Measurements from ENCODE around the gene CCSER1. TPM values are rescaled to one million over a fixed set of nuclear protein-coding genes. Genes with fewer than 3 reads are reported as not detected.

The CCSER1 gene
- total RNA-seq, 3 donors from 2014 or later (not counting 1 experiment from before 2014, with no cell fraction given): 0.87 to 1.1 (median 1.1) TPM

- H3K36me3 Mint-ChIP-seq: no peaks in the 10 kb centered on the region
- peaks cover 2% of the 10 kb centered on the region in 2 donors for H3K9me3 Mint-ChIP-seq
- ATAC-seq (no peak), DNase-seq (no peak)
- no peaks in the 10 kb centered on the region for H3K36me3 ChIP-seq (ENCODE audit: control insufficient read depth, insufficient read depth, low read length)
- H3K27me3 ChIP-seq (ENCODE audit: control insufficient read depth, insufficient read depth, low read length): no peaks in the 10 kb centered on the region
- TF ChIP-seq CTCF (IDR thresholded peaks at IDR 0.05): no peak
- H3K27me3 Mint-ChIP-seq (ENCODE audit: low read depth in 2 of 2): no peaks in the 10 kb centered on the region
- H3K27ac ChIP-seq (ENCODE audit: low read length): no peak overlapping the region
- H3K4me1 ChIP-seq (ENCODE audit: control insufficient read depth, insufficient read depth, low read length): no peaks in the 10 kb centered on the region
- H3K4me3 ChIP-seq (ENCODE audit: low read length): no peak overlapping the region
- no peak overlapping the region for H3K27ac Mint-ChIP-seq
- no peaks in the 10 kb centered on the region for H3K4me1 Mint-ChIP-seq
- H3K4me3 Mint-ChIP-seq: no peak overlapping the region
- intact Hi-C loops (cut with micrococcal nuclease): no loop called here
- H3K9me3 ChIP-seq (ENCODE audit: control insufficient read depth, insufficient read depth, low read length): no peaks in the 10 kb centered on the region
- no CpG with 5 or more reads among the region's 1 CpG for WGBS (ENCODE audit: insufficient coverage)
Observed at GRCh38 chr4:90184560-90184959, 57.4 kb downstream of the CCSER1 start.

- intact Hi-C loops (cut with micrococcal nuclease): no loop called here
- H3K4me3 ChIP-seq (ENCODE audit: low read length): no peak overlapping the region
- no peak overlapping the region for H3K4me3 Mint-ChIP-seq
- no peaks in the 10 kb centered on the region for H3K4me1 Mint-ChIP-seq
- ATAC-seq: no peak
- no peaks in the 10 kb centered on the region for H3K9me3 ChIP-seq (ENCODE audit: control insufficient read depth, insufficient read depth, low read length)
- 100% methylated on average over 1 of the region's 1 CpG for WGBS (ENCODE audit: insufficient coverage)
- peaks cover 2% of the 10 kb centered on the region in 2 donors for H3K9me3 Mint-ChIP-seq
- H3K27me3 ChIP-seq (ENCODE audit: control insufficient read depth, insufficient read depth, low read length): no peaks in the 10 kb centered on the region
- no peak for TF ChIP-seq CTCF (IDR thresholded peaks at IDR 0.05)
- no peaks in the 10 kb centered on the region for H3K36me3 Mint-ChIP-seq
- H3K27me3 Mint-ChIP-seq (ENCODE audit: low read depth in 2 of 2): no peaks in the 10 kb centered on the region
- H3K27ac ChIP-seq (ENCODE audit: low read length): no peak overlapping the region
- no peak for DNase-seq
- no peak overlapping the region for H3K27ac Mint-ChIP-seq
- H3K4me1 ChIP-seq (ENCODE audit: control insufficient read depth, insufficient read depth, low read length): no peaks in the 10 kb centered on the region
- H3K36me3 ChIP-seq (ENCODE audit: control insufficient read depth, insufficient read depth, low read length): no peaks in the 10 kb centered on the region
Observed at GRCh38 chr4:90185416-90185815, 58.2 kb downstream of the CCSER1 start.

GRCh38 chr4:90186229-90186628, 59.0 kb downstream of the CCSER1 start:
- H3K4me3 ChIP-seq (ENCODE audit: low read length): no peak overlapping the region
- no peaks in the 10 kb centered on the region for H3K36me3 ChIP-seq (ENCODE audit: control insufficient read depth, insufficient read depth, low read length)
- Mint-ChIP-seq H3K36me3 (no peaks in the 10 kb centered on the region), H3K27me3 (ENCODE audit: low read depth in 2 of 2) (no peaks in the 10 kb centered on the region), H3K27ac (no peak overlapping the region), H3K9me3 (peaks cover 0 to 2% of the 10 kb centered on the region in 2 donors), H3K4me1 (no peaks in the 10 kb centered on the region), H3K4me3 (no peak overlapping the region)
- DNase-seq: no peak
- H3K27ac ChIP-seq (ENCODE audit: low read length): no peak overlapping the region
- ATAC-seq: no peak
- H3K4me1 ChIP-seq (ENCODE audit: control insufficient read depth, insufficient read depth, low read length): no peaks in the 10 kb centered on the region
- TF ChIP-seq CTCF (IDR thresholded peaks at IDR 0.05): no peak
- no peaks in the 10 kb centered on the region for H3K27me3 ChIP-seq (ENCODE audit: control insufficient read depth, insufficient read depth, low read length)
- H3K9me3 ChIP-seq (ENCODE audit: control insufficient read depth, insufficient read depth, low read length): no peaks in the 10 kb centered on the region
- intact Hi-C loops (cut with micrococcal nuclease): no loop called here
- WGBS (ENCODE audit: insufficient coverage): no CpG with 5 or more reads among the region's 1 CpG

- Mint-ChIP-seq H3K27ac (no peak overlapping the region), H3K9me3 (peaks cover 0 to 2% of the 10 kb centered on the region in 2 donors), H3K36me3 (no peaks in the 10 kb centered on the region), H3K4me3 (no peak overlapping the region), H3K4me1 (no peaks in the 10 kb centered on the region), H3K27me3 (ENCODE audit: low read depth in 2 of 2) (no peaks in the 10 kb centered on the region)
- ATAC-seq (no peak), DNase-seq (no peak)
- no peak for TF ChIP-seq CTCF (IDR thresholded peaks at IDR 0.05)
- H3K4me3 ChIP-seq (ENCODE audit: low read length): no peak overlapping the region
- H3K36me3 ChIP-seq (ENCODE audit: control insufficient read depth, insufficient read depth, low read length): no peaks in the 10 kb centered on the region
- no peaks in the 10 kb centered on the region for H3K9me3 ChIP-seq (ENCODE audit: control insufficient read depth, insufficient read depth, low read length)
- H3K27me3 ChIP-seq (ENCODE audit: control insufficient read depth, insufficient read depth, low read length): no peaks in the 10 kb centered on the region
- no peaks in the 10 kb centered on the region for H3K4me1 ChIP-seq (ENCODE audit: control insufficient read depth, insufficient read depth, low read length)
- no peak overlapping the region for H3K27ac ChIP-seq (ENCODE audit: low read length)
- WGBS (ENCODE audit: insufficient coverage): 67% methylated on average over 3 of the region's 5 CpGs
- intact Hi-C loops (cut with micrococcal nuclease): no loop called here
Observed at GRCh38 chr4:90187148-90187884, 60.1 kb downstream of the CCSER1 start.
